22Rv1 (cell line): ENCODE results near the gene RSRC1.

Source experiments
- CTCF ChIP-seq: fragments of 450-650 bp; IDR thresholded peaks from 2 replicates; pipeline ENCODE4 v1.5.1; 2017; ENCODE audit warnings: mild to moderate bottlenecking
- ZFX ChIP-seq: fragments of 450-650 bp; IDR thresholded peaks from 2 replicates; pipeline ENCODE4 v1.6.1; 2017; ENCODE audit warnings: antibody characterized with exemption, borderline replicate concordance

GRCh38 chr3:158158969-158159368 is 49.1 kb downstream of the RSRC1 start:
- TF ChIP-seq CTCF = no peak
- TF ChIP-seq ZFX = no peak
